WTC11 (cell line): Measurements from ENCODE around the gene KCNT1.

Source experiments
- ATF6 ChIP-seq: sonication (generic); formaldehyde crosslinking; IDR thresholded peaks from 2 replicates; pipeline ENCODE4 v1.8.1; 2023; ENCODE audit warnings: mild to moderate bottlenecking, missing genetic modification reagents
- CREB1 ChIP-seq: sonication (generic); formaldehyde crosslinking; IDR thresholded peaks from 2 replicates; pipeline ENCODE4 v1.8.0; 2023; ENCODE audit warnings: mild to moderate bottlenecking, missing genetic modification reagents
- CTCF ChIP-seq: fragments of 200-600 bp; IDR thresholded peaks from 2 replicates; pipeline ENCODE4 v1.8.0; 2022; ENCODE audit warnings: antibody characterized with exemption
- IRF2 ChIP-seq: sonication (generic); formaldehyde crosslinking; IDR thresholded peaks from 2 replicates; pipeline ENCODE4 v1.8.0; 2022; ENCODE audit warnings: low read depth, missing genetic modification reagents, borderline replicate concordance
- MAX ChIP-seq: sonication (generic); formaldehyde crosslinking; IDR thresholded peaks from 2 replicates; pipeline ENCODE4 v1.8.0; 2022; ENCODE audit warnings: mild to moderate bottlenecking, missing genetic modification reagents
- NFE2L1 ChIP-seq: sonication (generic); formaldehyde crosslinking; IDR thresholded peaks from 2 replicates; pipeline ENCODE4 v1.8.1; 2023; ENCODE audit warnings: missing genetic modification reagents
- NR2C2 ChIP-seq: sonication (generic); formaldehyde crosslinking; IDR thresholded peaks from 2 replicates; pipeline ENCODE4 v1.8.0; 2022; ENCODE audit warnings: mild to moderate bottlenecking, missing genetic modification reagents
- NR3C1 ChIP-seq: sonication (generic); formaldehyde crosslinking; conservative IDR thresholded peaks from 2 replicates; pipeline ENCODE4 v1.8.1; 2023; ENCODE audit warnings: low read depth, mild to moderate bottlenecking, missing genetic modification reagents
- STAT6 ChIP-seq: sonication (generic); formaldehyde crosslinking; conservative IDR thresholded peaks from 2 replicates; pipeline ENCODE4 v1.8.1; 2023; ENCODE audit warnings: mild to moderate bottlenecking, low read depth, missing genetic modification reagents, moderate library complexity
- TEAD1 ChIP-seq: sonication (generic); formaldehyde crosslinking; IDR thresholded peaks from 2 replicates; pipeline ENCODE4 v1.8.0; 2022; ENCODE audit warnings: mild to moderate bottlenecking, missing genetic modification reagents
- USF2 ChIP-seq: sonication (generic); formaldehyde crosslinking; IDR thresholded peaks from 2 replicates; pipeline ENCODE4 v1.8.1; 2023; ENCODE audit warnings: mild to moderate bottlenecking, missing genetic modification reagents, moderate library complexity
- ZSCAN18 ChIP-seq: fragments of 250-450 bp; sonication (Bioruptor Pico); IDR thresholded peaks from 2 replicates; pipeline ENCODE4 v2.1.2; 2022; ENCODE audit warnings: mild to moderate bottlenecking, moderate library complexity

- TF ChIP-seq CTCF (no peak), NR2C2 (CRISPR knock-in tag) (no peak), ATF6 (CRISPR knock-in tag) (no peak), NFE2L1 (CRISPR knock-in tag) (no peak), USF2 (CRISPR knock-in tag) (no peak), MAX (CRISPR knock-in tag) (no peak), NR3C1 (CRISPR knock-in tag) (no peak), TEAD1 (no peak), IRF2 (CRISPR knock-in tag) (no peak), STAT6 (no peak), ZSCAN18 (CRISPR knock-in tag) (no peak), CREB1 (CRISPR knock-in tag) (no peak)
Measured at GRCh38 chr9:135743021-135743420, 41.0 kb downstream of the KCNT1 start.
